Mesenchymal stem cell (in vitro differentiated cells and primary cell): ENCODE data around the gene TSPEAR.
"Not testable (repeated sequence)": the region's sequence is repeated elsewhere in the genome, so short reads cannot be mapped to it uniquely, and the experiment has no call there.

Source experiments
- DNase-seq: peaks from one replicate; pipeline ENCODE4 v3.0.0-alpha.2; 2013
- H2AFZ ChIP-seq: one replicate; pipeline ENCODE4 v1.6.1; 2013; ENCODE audit warnings: low read depth, mild to moderate bottlenecking, control low read depth, inconsistent platforms, low read length, moderate library complexity
- H2AK5ac ChIP-seq: 2 replicates; pipeline ENCODE4 v1.6.1; 2013; ENCODE audit warnings: low read length, moderate library complexity, mild to moderate bottlenecking, inconsistent platforms; ENCODE audit not compliant: severe bottlenecking
- H2BK120ac ChIP-seq: one replicate; pipeline ENCODE4 v1.6.1; 2013; ENCODE audit warnings: low read depth, mild to moderate bottlenecking, inconsistent platforms, low read length, moderate library complexity
- H2BK12ac ChIP-seq, 2 experiments: one replicate each; pipeline ENCODE4 v1.6.1; 2013; ENCODE audit warnings: inconsistent platforms in 2 of 2, low read length in 2 of 2, mild to moderate bottlenecking in 2 of 2, moderate library complexity in 2 of 2, control low read depth in 1 of 2
- H2BK15ac ChIP-seq: one replicate; pipeline ENCODE4 v1.6.1; 2013; ENCODE audit warnings: mild to moderate bottlenecking, low read depth, inconsistent platforms; ENCODE audit not compliant: poor library complexity, severe bottlenecking
- H2BK5ac ChIP-seq: 2 replicates; pipeline ENCODE4 v1.6.1; 2013; ENCODE audit warnings: low read depth, mild to moderate bottlenecking, low read length, control low read depth, inconsistent platforms; ENCODE audit not compliant: poor library complexity, severe bottlenecking
- H3K14ac ChIP-seq, 2 experiments: one replicate each; pipeline ENCODE4 v1.6.1; 2013; ENCODE audit warnings: inconsistent platforms in 2 of 2, low read length in 2 of 2, control low read depth in 1 of 2, mild to moderate bottlenecking in 1 of 2, moderate library complexity in 1 of 2
- H3K18ac ChIP-seq, 2 experiments: one replicate each; pipeline ENCODE4 v1.6.1; 2013; ENCODE audit warnings: inconsistent platforms in 2 of 2, low read length in 2 of 2, control low read depth in 1 of 2, low read depth in 1 of 2, mild to moderate bottlenecking in 1 of 2
- H3K23ac ChIP-seq, 2 experiments: one replicate each; pipeline ENCODE4 v1.6.1; 2013; ENCODE audit warnings: inconsistent platforms in 2 of 2, low read length in 2 of 2, mild to moderate bottlenecking in 2 of 2, moderate library complexity in 2 of 2, control low read depth in 1 of 2
- H3K27ac ChIP-seq: 2 replicates; pipeline ENCODE4 v1.5.1; 2013; ENCODE audit warnings: mild to moderate bottlenecking, moderate library complexity, low read length, control low read depth, inconsistent platforms; ENCODE audit not compliant: poor library complexity, severe bottlenecking
- H3K27me3 ChIP-seq, 2 experiments: 2 replicates each; pipeline versions ENCODE4 v1.6.1 to v1.7.0; 2013; ENCODE audit warnings: low read length in 2 of 2, mild to moderate bottlenecking in 2 of 2, moderate library complexity in 2 of 2, control low read depth in 1 of 2, inconsistent platforms in 1 of 2; ENCODE audit not compliant: control insufficient read depth in 1 of 2, insufficient read depth in 1 of 2
- H3K36me3 ChIP-seq, 2 experiments: 2 replicates each; pipeline versions ENCODE4 v1.6.1 to v1.7.0; 2013; ENCODE audit warnings: low read length in 2 of 2, control low read depth in 1 of 2, inconsistent platforms in 1 of 2, low read depth in 1 of 2, mild to moderate bottlenecking in 1 of 2; ENCODE audit not compliant: insufficient read depth in 2 of 2, control insufficient read depth in 1 of 2
- H3K4ac ChIP-seq, 2 experiments: one replicate each; pipeline ENCODE4 v1.6.1; 2013; ENCODE audit warnings: inconsistent platforms in 2 of 2, low read length in 2 of 2, mild to moderate bottlenecking in 2 of 2, moderate library complexity in 2 of 2, control low read depth in 1 of 2, low read depth in 1 of 2
- H3K4me1 ChIP-seq: 2 replicates; pipeline ENCODE4 v1.6.1; 2013; ENCODE audit warnings: low read depth, low read length, control low read depth; ENCODE audit not compliant: control insufficient read depth, insufficient read depth
- H3K4me2 ChIP-seq: 2 replicates; pipeline ENCODE4 v1.6.1; 2013; ENCODE audit warnings: low read length, mild to moderate bottlenecking, inconsistent platforms; ENCODE audit not compliant: poor library complexity, severe bottlenecking
- H3K4me3 ChIP-seq, 2 experiments: 2 replicates each; pipeline versions ENCODE4 v1.5.1 to v1.7.0; 2013; ENCODE audit warnings: low read length in 2 of 2, mild to moderate bottlenecking in 2 of 2, control low read depth in 1 of 2, low read depth in 1 of 2; ENCODE audit not compliant: insufficient read depth in 1 of 2
- H3K79me1 ChIP-seq: replicated peaks from 2 replicates; pipeline ENCODE4 v1.6.1; 2013; ENCODE audit warnings: mild to moderate bottlenecking, control low read depth, low read length, inconsistent platforms; ENCODE audit not compliant: poor library complexity, severe bottlenecking
- H3K9ac ChIP-seq: 2 replicates; pipeline ENCODE4 v1.7.0; 2013; ENCODE audit warnings: mild to moderate bottlenecking, low read length, moderate library complexity
- H3K9me3 ChIP-seq: 2 replicates; pipeline ENCODE4 v1.7.0; 2013; ENCODE audit warnings: mild to moderate bottlenecking, low read length; ENCODE audit not compliant: control insufficient read depth
- H4K8ac ChIP-seq: one replicate; pipeline ENCODE4 v1.6.1; 2013; ENCODE audit warnings: inconsistent platforms, mild to moderate bottlenecking, low read length, moderate library complexity
- H4K91ac ChIP-seq: one replicate; pipeline ENCODE4 v1.6.1; 2013; ENCODE audit warnings: mild to moderate bottlenecking, low read length, inconsistent platforms
- WGBS: methylation state at CpG from one replicate; pipeline ENCODE4 v1.1.7; 2013; ENCODE audit warnings: mixed read lengths; 5-methylcytosine and 5-hydroxymethylcytosine counted together

Gene TSPEAR

DNA sequence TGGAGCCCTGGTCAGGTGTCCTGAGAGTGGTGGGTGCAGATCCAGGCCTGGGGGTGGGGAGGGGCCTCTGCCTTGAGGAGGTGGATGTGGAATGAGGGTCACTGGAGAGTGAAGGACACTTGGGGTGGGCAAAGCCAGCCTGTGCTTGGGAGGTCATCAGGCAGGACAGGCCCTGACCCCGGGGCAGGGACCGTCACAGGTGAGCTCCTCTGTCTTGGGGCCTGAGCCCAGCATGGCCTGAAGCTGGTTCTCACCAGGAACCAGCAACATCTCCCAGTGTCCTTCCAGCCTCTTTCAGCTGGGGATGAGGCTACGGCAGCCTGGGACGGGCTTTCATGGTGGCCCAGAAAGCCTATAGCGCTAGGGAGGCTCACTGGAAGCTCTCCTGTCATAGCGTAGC is 159.2 kb downstream of the TSPEAR start:
- no peak overlapping the region for H2BK120ac ChIP-seq
- no peaks in the 10 kb centered on the region for H3K36me3 ChIP-seq
- no peak overlapping the region for H3K18ac ChIP-seq
- no peak for DNase-seq
- peaks cover 8% of the 10 kb centered on the region for H3K9me3 ChIP-seq
- no peak overlapping the region for H4K8ac ChIP-seq
- peaks cover 21 to 58% of the 10 kb centered on the region in 2 experiments for H3K27me3 ChIP-seq
- H2BK15ac ChIP-seq = no peak overlapping the region
- H3K4me2 ChIP-seq = no peak overlapping the region
- H3K9ac ChIP-seq = no peak overlapping the region
- H4K91ac ChIP-seq = no peak overlapping the region
- H2AK5ac ChIP-seq = no peak overlapping the region
- 76% methylated on average over 6 of the region's 6 CpGs for WGBS
- H3K14ac ChIP-seq = no peak overlapping the region
- no peaks in the 10 kb centered on the region for H3K4me1 ChIP-seq
- no peak overlapping the region for H2BK12ac ChIP-seq
- no peak overlapping the region for H3K4me3 ChIP-seq
- no peak overlapping the region for H3K23ac ChIP-seq
- H3K4ac ChIP-seq = no peak overlapping the region
- H2AFZ ChIP-seq = no peak overlapping the region
- no peak overlapping the region for H3K27ac ChIP-seq
- H3K79me1 ChIP-seq = no peaks in the 10 kb centered on the region
- H2BK5ac ChIP-seq = no peak overlapping the region

DNA sequence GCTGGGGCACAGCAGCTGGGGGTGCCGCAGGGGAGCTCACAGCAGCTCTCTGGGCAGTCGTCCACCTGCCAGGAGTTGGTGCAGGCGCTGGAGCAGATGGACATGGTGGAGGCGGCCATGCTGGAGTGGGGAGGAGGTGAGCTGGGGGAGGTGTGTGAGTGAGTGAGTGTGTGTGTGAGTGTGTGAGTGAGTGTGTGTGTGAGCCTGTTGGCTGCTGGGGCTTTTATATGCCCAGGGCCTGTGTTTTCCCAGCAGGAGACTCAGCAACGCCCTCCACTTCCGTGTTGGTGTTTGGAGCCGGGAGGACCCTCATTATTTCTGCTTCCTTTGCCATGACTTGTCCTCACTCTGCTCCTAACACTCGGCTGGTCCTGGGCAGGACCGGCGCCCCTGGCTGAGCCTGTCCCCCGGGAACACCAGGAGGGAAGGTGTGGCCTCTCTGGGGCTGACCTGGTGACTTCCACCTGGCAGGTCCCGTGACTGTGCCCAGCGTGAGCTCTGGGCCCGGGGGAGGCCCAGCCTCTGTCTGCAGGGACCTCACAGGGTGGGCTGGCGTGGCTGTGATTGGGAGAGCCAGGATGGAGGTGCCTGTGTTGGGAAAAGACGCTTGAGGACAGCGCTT is 159.9 kb downstream of the TSPEAR start, which contains the start of gene KRTAP10-2:
TSS of gene KRTAP10-2 (minus strand) at position 166 of the 622 bp plus-strand sequence. CDS start at position 119, 47 bp downstream.
- WGBS = 75% methylated on average over 17 of the region's 17 CpGs
- H3K4me3 ChIP-seq = no peak within 1 kb of the TSS

DNA sequence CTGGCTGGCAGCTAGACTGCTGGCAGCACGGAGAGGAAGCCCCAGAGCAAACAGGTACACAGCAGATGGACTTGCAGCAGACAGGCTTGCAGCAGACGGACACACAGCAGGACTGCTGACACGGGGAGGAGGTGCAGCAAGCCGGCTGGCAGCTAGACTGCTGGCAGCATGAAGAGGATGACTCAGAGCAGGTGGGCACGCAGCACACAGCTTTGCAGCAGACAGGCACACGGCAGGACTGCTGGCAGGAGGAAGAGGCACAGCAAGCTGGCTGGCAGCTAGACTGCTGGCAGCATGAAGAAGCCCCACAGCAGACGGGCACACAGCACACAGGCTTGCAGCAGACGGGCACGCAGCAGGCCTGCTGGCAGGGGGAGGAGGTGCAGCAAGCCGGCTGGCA is 160.6 kb downstream of the TSPEAR start:
- 73% methylated on average over 10 of the region's 10 CpGs for WGBS
- no peak overlapping the region for H4K8ac ChIP-seq
- no peak overlapping the region for H2BK120ac ChIP-seq
- H2AK5ac ChIP-seq = no peak overlapping the region
- no peak for DNase-seq
- no peak overlapping the region for H2BK15ac ChIP-seq
- peaks cover 10% of the 10 kb centered on the region for H3K9me3 ChIP-seq
- no peak overlapping the region for H4K91ac ChIP-seq
- H3K9ac ChIP-seq = no peak overlapping the region
- no peaks in the 10 kb centered on the region for H3K36me3 ChIP-seq
- H2AFZ ChIP-seq = no peak overlapping the region
- H3K79me1 ChIP-seq = no peaks in the 10 kb centered on the region
- no peak overlapping the region for H3K4me2 ChIP-seq
- no peak overlapping the region for H3K27ac ChIP-seq
- H3K23ac ChIP-seq = no peak overlapping the region
- H3K4me1 ChIP-seq = no peaks in the 10 kb centered on the region
- no peak overlapping the region for H2BK12ac ChIP-seq
- H3K4ac ChIP-seq = no peak overlapping the region
- no peak overlapping the region for H3K14ac ChIP-seq
- H3K4me3 ChIP-seq = no peak overlapping the region
- no peak overlapping the region for H3K18ac ChIP-seq
- H3K27me3 ChIP-seq = peaks cover 19 to 51% of the 10 kb centered on the region in 2 experiments
- no peak overlapping the region for H2BK5ac ChIP-seq

More for the DNA sequence above, 159.9 kb downstream of the TSPEAR start, which contains the start of gene KRTAP10-2:
- Histone ChIP-seq H3K9ac (no peak within 1 kb of the TSS), H3K14ac (no peak within 1 kb of the TSS), H2BK120ac (no peak within 1 kb of the TSS), H2AK5ac (no peak within 1 kb of the TSS), H3K79me1 (no peaks in the 10 kb centered on the region), H3K27me3 (peaks cover 19 to 51% of the 10 kb centered on the region in 2 experiments), H3K36me3 (no peaks in the 10 kb centered on the region), H3K23ac (no peak within 1 kb of the TSS), H4K91ac (no peak within 1 kb of the TSS), H2AFZ (no peak within 1 kb of the TSS), H4K8ac (no peak within 1 kb of the TSS), H3K9me3 (peaks cover 10% of the 10 kb centered on the region), H3K18ac (no peak within 1 kb of the TSS), H2BK15ac (no peak within 1 kb of the TSS), H3K27ac (no peak within 1 kb of the TSS), H2BK12ac (no peak within 1 kb of the TSS), H2BK5ac (no peak within 1 kb of the TSS), H3K4ac (no peak within 1 kb of the TSS), H3K4me2 (no peak within 1 kb of the TSS), H3K4me1 (no peaks in the 10 kb centered on the region)
- DNase-seq = no peak

DNA sequence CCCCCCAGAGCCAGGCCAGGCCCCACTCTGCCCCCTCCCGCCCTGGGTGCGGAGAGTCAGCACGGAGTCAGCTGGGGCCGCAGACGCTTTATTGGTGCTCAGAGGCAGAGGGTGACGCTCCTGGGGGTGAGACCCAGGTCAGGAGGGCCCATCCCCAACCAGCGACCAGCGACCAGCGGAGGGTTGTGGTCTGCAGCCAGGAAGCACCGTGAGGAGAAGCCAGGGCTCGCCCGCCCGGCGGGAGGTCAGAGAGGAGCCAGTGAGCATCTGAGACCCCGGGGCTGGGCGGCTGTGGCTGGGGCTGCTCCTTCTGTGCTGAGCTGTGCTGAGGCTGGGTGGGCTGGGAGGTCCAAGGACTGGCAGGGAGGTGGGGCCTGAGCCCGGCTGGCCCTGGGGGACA is 161.1 kb downstream of the TSPEAR start:
- H3K4me3 ChIP-seq, H3K23ac ChIP-seq, H4K8ac ChIP-seq, H3K27ac ChIP-seq, H3K79me1 ChIP-seq, H3K14ac ChIP-seq, H3K4me1 ChIP-seq, H2AK5ac ChIP-seq, H3K4ac ChIP-seq, H2BK12ac ChIP-seq, H2AFZ ChIP-seq, H2BK15ac ChIP-seq, H2BK5ac ChIP-seq, H4K91ac ChIP-seq, H3K9ac ChIP-seq, H3K4me2 ChIP-seq, H3K18ac ChIP-seq, H2BK120ac ChIP-seq, DNase-seq, H3K36me3 ChIP-seq: not testable (repeated sequence)
- WGBS = 74% methylated on average over 17 of the region's 17 CpGs
- Histone ChIP-seq H3K9me3 (peaks cover 10% of the 10 kb centered on the region), H3K27me3 (peaks cover 19 to 50% of the 10 kb centered on the region in 2 experiments)
